Measurements from ENCODE around the gene GFY.

GFY gene

GRCh38 chr19:49430678-49431329 lies 5.6 kb downstream of the GFY start:
- no peak overlapping the region for H3K4me2 ChIP-seq
- peaks cover 91% of the 10 kb centered on the region for H3K27me3 ChIP-seq (ENCODE audit: insufficient read depth, low read depth)
- no peaks in the 10 kb centered on the region for H3K36me3 ChIP-seq (ENCODE audit: insufficient read depth)
- H3K9ac ChIP-seq = no peak overlapping the region
- H3K4me1 ChIP-seq (ENCODE audit: low read depth, poor library complexity, severe bottlenecking) = peaks cover 6% of the 10 kb centered on the region
- no peak overlapping the region for H3K4me3 ChIP-seq (IDR thresholded peaks at IDR 0.05; ENCODE audit: insufficient read depth, low read depth, low read length)
- no peak overlapping the region for H3K27ac ChIP-seq
- H2AFZ ChIP-seq (ENCODE audit: low read depth) = no peak overlapping the region
- no peaks in the 10 kb centered on the region for H3K79me2 ChIP-seq (ENCODE audit: insufficient read depth, low read depth)
- peak; percentile 43 for TF ChIP-seq CTCF (conservative IDR thresholded peaks at IDR 0.05; ENCODE audit: low read depth, low read length)
- no peaks in the 10 kb centered on the region for H4K20me1 ChIP-seq (ENCODE audit: insufficient read depth)

GRCh38 chr19:49431330-49431749 lies 6.2 kb downstream of the GFY start:
- Histone ChIP-seq H3K4me2 (no peak overlapping the region), H4K20me1 (ENCODE audit: insufficient read depth) (no peaks in the 10 kb centered on the region), H3K36me3 (ENCODE audit: insufficient read depth) (no peaks in the 10 kb centered on the region), H3K27ac (no peak overlapping the region), H3K4me3 (IDR thresholded peaks at IDR 0.05; ENCODE audit: insufficient read depth, low read depth, low read length) (no peak overlapping the region), H3K27me3 (ENCODE audit: insufficient read depth, low read depth) (peaks cover 91% of the 10 kb centered on the region), H2AFZ (ENCODE audit: low read depth) (no peak overlapping the region), H3K79me2 (ENCODE audit: insufficient read depth, low read depth) (no peaks in the 10 kb centered on the region), H3K4me1 (ENCODE audit: low read depth, poor library complexity, severe bottlenecking) (peaks cover 6% of the 10 kb centered on the region), H3K9ac (no peak overlapping the region)
- TF ChIP-seq CTCF (conservative IDR thresholded peaks at IDR 0.05; ENCODE audit: low read depth, low read length) = no peak

- Histone ChIP-seq H3K4me2 (no peak overlapping the region), H3K27ac (no peak overlapping the region), H2AFZ (ENCODE audit: low read depth) (no peak overlapping the region), H3K4me3 (IDR thresholded peaks at IDR 0.05; ENCODE audit: insufficient read depth, low read depth, low read length) (no peak overlapping the region), H3K27me3 (ENCODE audit: insufficient read depth, low read depth) (peaks cover 91% of the 10 kb centered on the region), H3K9ac (no peak overlapping the region), H3K36me3 (ENCODE audit: insufficient read depth) (no peaks in the 10 kb centered on the region), H4K20me1 (ENCODE audit: insufficient read depth) (no peaks in the 10 kb centered on the region), H3K4me1 (ENCODE audit: low read depth, poor library complexity, severe bottlenecking) (peaks cover 6% of the 10 kb centered on the region), H3K79me2 (ENCODE audit: insufficient read depth, low read depth) (no peaks in the 10 kb centered on the region)
- no peak for TF ChIP-seq CTCF (conservative IDR thresholded peaks at IDR 0.05; ENCODE audit: low read depth, low read length)
These were observed 7.2 kb downstream of the GFY start for GRCh38 chr19:49432141-49433073.

DNA sequence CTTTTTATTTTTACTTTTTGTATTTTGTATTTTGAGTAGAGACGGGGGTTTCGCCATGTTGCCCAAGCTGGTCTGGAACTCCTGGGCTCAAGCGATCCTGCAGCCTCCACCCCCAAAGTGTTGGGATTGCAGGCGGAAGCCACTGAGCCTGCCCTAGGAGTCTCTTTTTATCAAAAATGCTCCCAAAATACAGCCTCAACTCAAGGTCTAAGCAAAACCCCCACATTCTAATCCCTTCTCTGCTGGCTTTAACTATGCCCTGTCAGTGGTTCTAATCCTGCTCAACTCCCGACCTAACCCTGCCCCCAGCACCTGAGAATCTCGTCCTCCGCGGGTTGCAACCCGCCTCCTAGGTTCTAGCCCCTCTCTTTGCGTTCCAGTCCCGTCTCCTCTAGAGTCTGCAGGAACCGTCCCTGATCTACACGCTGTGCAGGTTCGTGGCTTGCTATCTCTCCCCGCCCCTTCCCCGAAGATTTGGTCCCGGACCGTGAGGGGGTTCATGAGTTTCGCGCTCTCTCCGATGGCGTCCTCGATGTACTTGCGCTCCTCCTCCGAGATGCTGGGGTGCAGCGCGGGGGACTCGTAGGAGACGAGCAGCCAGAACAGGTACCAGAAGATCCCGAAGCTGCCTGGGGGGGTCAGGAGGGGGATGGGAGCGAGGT lies 8.2 kb downstream of the GFY start:
- TF ChIP-seq CTCF (conservative IDR thresholded peaks at IDR 0.05; ENCODE audit: low read depth, low read length) = no peak

More for the DNA sequence above, 8.2 kb downstream of the GFY start:
- Histone ChIP-seq H3K4me2 (no peak overlapping the region), H3K79me2 (ENCODE audit: insufficient read depth, low read depth) (no peaks in the 10 kb centered on the region), H3K27ac (no peak overlapping the region), H3K36me3 (ENCODE audit: insufficient read depth) (no peaks in the 10 kb centered on the region), H3K4me1 (ENCODE audit: low read depth, poor library complexity, severe bottlenecking) (peaks cover 6% of the 10 kb centered on the region), H4K20me1 (ENCODE audit: insufficient read depth) (no peaks in the 10 kb centered on the region), H2AFZ (ENCODE audit: low read depth) (no peak overlapping the region), H3K27me3 (ENCODE audit: insufficient read depth, low read depth) (peaks cover 91% of the 10 kb centered on the region), H3K4me3 (IDR thresholded peaks at IDR 0.05; ENCODE audit: insufficient read depth, low read depth, low read length) (no peak overlapping the region), H3K9ac (no peak overlapping the region)
